A673 (cell line): ENCODE measurements around the gene RPL32. TPM values are rescaled to one million over a fixed set of nuclear protein-coding genes. Genes with fewer than 3 reads are reported as not detected.

Experiments used
- BruUV-seq: library from RNA; stranded (reverse); fragments of 400-500 nt; replicated peaks from 2 replicates; lab custom pipeline; 2021; lab: Mats Ljungman, UMichigan
- CTCF ChIA-PET: fragments of 300-600 bp; sonication (Branson Sonifier 250); formaldehyde crosslinking; loops from one replicate; lab custom pipeline; 2022; ENCODE audit warnings: antibody characterized with exemption; lab: Charles Lee
- POLR2A ChIA-PET: fragments of 300-600 bp; sonication (Branson Sonifier 250); formaldehyde crosslinking; loops from one replicate; lab custom pipeline; 2022; ENCODE audit warnings: antibody characterized with exemption; ENCODE audit not compliant: low non-redundant PET; lab: Charles Lee
- DNase-seq: peaks from one replicate; pipeline ENCODE4 v3.0.0-alpha.2; 2015; ENCODE audit warnings: low spot score
- H3K27ac ChIP-seq: fragments of 200-600 bp; sonication (generic); 2 replicates; pipeline ENCODE4 v1.5.1; 2016; ENCODE audit warnings: mixed run types, low read depth, mild to moderate bottlenecking, mixed read lengths, antibody characterized with exemption, low read length; ENCODE audit not compliant: poor library complexity, severe bottlenecking
- H3K27me3 ChIP-seq: fragments of 200-600 bp; sonication (generic); replicated peaks from 2 replicates; pipeline ENCODE4 v1.6.1; 2017; ENCODE audit warnings: mixed run types, low read depth, mild to moderate bottlenecking, mixed read lengths, antibody characterized with exemption, low read length; ENCODE audit not compliant: insufficient read depth, poor library complexity
- H3K36me3 ChIP-seq: fragments of 200-600 bp; sonication (generic); 2 replicates; pipeline ENCODE4 v1.6.1; 2016; ENCODE audit warnings: mixed run types, mild to moderate bottlenecking, mixed read lengths, antibody characterized with exemption, low read length; ENCODE audit not compliant: insufficient read depth, poor library complexity, severe bottlenecking
- H3K4me1 ChIP-seq: fragments of 200-600 bp; sonication (generic); 2 replicates; pipeline ENCODE4 v1.6.1; 2017; ENCODE audit warnings: mixed run types, mild to moderate bottlenecking, mixed read lengths, antibody characterized with exemption, low read length; ENCODE audit not compliant: insufficient read depth, poor library complexity, severe bottlenecking
- H3K4me3 ChIP-seq: fragments of 200-600 bp; sonication (generic); 2 replicates; pipeline ENCODE4 v1.5.1; 2016; ENCODE audit warnings: low read depth, mixed run types, mild to moderate bottlenecking, mixed read lengths, low read length; ENCODE audit not compliant: poor library complexity, severe bottlenecking
- H3K9me3 ChIP-seq: fragments of 200-600 bp; sonication (generic); 2 replicates; pipeline ENCODE4 v1.6.1; 2016; ENCODE audit warnings: mixed run types, low read depth, mild to moderate bottlenecking, mixed read lengths, antibody characterized with exemption, low read length; ENCODE audit not compliant: poor library complexity, severe bottlenecking
- EZH2 ChIP-seq: fragments of 200-600 bp; sonication (generic); IDR thresholded peaks from 2 replicates; pipeline ENCODE4 v1.6.1; 2017; ENCODE audit warnings: borderline replicate concordance, low read depth, mild to moderate bottlenecking, mixed read lengths, antibody characterized with exemption, low read length; ENCODE audit not compliant: poor library complexity, severe bottlenecking
- intact Hi-C: fragments of 100-400 bp; cut with micrococcal nuclease; formaldehyde crosslinking; loops from one replicate; pipeline ENCODE4 v1.10.0; 2022; ENCODE audit not compliant: unreplicated experiment
- total RNA-seq: library from RNA; stranded (reverse); gene quantifications from 2 replicates; pipeline ENCODE4 v1.2.3, GENCODE V29; 2021
- TF ChIP-seq, protein P1 (sequence below): fragments of 300-800, 200-600 bp; sonication (generic); conservative IDR thresholded peaks from 2 replicates; pipeline ENCODE4 v1.5.1; 2017; ENCODE audit warnings: low read depth, mild to moderate bottlenecking, antibody characterized with exemption, low read length, moderate library complexity, mixed read lengths

The RPL32 gene
- total RNA-seq, 1 experiment from 2014 or later, result 1,684 TPM

DNA sequence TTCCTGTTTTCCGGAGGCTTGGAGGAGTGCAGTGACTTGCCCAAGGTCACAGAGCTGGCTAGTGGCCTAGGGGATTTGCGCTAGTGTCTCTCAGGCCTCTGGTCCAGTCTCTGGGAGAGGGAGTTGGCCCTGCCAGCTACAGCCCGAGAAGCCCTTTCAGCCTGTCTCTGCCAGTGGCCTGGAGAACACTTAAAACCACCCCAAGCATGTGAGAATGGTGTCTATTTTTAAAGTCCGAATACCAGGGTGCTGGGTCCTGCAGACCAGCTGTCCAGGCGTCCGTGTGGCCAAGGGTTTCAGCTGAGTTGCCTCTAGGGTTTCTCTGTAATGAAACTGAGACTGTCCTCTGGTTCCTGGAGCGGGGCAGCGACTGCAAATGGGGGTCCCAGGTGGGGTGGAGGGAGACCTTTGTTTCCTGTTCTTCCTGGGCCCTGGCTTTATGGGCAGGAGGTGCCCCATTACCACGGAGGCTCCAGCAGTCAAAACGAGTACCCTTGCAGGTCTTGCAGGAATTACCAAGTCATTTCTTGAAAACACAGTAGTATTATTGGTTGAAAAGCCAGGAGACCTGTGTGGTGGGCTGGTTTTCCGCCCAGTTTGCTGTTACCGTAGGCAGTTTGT is 42.7 kb downstream of the RPL32 start:
- ChIA-PET POLR2A (no interaction called here), CTCF (interaction anchor here (0.6 kb wide), 1 partner anchor 12 kb away, joined by 3 read pairs; no protein-coding TSS in a partner anchor)
- H3K27ac ChIP-seq, result no peak overlapping the region
- H3K4me3 ChIP-seq, result no peak overlapping the region
- intact Hi-C loops, result no loop called here
- DNase-seq, result no peak
- no TSS peak for BruUV-seq
- TF ChIP-seq, protein P1, sequence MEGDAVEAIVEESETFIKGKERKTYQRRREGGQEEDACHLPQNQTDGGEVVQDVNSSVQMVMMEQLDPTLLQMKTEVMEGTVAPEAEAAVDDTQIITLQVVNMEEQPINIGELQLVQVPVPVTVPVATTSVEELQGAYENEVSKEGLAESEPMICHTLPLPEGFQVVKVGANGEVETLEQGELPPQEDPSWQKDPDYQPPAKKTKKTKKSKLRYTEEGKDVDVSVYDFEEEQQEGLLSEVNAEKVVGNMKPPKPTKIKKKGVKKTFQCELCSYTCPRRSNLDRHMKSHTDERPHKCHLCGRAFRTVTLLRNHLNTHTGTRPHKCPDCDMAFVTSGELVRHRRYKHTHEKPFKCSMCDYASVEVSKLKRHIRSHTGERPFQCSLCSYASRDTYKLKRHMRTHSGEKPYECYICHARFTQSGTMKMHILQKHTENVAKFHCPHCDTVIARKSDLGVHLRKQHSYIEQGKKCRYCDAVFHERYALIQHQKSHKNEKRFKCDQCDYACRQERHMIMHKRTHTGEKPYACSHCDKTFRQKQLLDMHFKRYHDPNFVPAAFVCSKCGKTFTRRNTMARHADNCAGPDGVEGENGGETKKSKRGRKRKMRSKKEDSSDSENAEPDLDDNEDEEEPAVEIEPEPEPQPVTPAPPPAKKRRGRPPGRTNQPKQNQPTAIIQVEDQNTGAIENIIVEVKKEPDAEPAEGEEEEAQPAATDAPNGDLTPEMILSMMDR, result no peak
- no peak for TF ChIP-seq EZH2
- H3K4me1 ChIP-seq, result peaks cover 3% of the 10 kb centered on the region
- no peaks in the 10 kb centered on the region for H3K9me3 ChIP-seq
- no peaks in the 10 kb centered on the region for H3K27me3 ChIP-seq
- no peaks in the 10 kb centered on the region for H3K36me3 ChIP-seq

DNA sequence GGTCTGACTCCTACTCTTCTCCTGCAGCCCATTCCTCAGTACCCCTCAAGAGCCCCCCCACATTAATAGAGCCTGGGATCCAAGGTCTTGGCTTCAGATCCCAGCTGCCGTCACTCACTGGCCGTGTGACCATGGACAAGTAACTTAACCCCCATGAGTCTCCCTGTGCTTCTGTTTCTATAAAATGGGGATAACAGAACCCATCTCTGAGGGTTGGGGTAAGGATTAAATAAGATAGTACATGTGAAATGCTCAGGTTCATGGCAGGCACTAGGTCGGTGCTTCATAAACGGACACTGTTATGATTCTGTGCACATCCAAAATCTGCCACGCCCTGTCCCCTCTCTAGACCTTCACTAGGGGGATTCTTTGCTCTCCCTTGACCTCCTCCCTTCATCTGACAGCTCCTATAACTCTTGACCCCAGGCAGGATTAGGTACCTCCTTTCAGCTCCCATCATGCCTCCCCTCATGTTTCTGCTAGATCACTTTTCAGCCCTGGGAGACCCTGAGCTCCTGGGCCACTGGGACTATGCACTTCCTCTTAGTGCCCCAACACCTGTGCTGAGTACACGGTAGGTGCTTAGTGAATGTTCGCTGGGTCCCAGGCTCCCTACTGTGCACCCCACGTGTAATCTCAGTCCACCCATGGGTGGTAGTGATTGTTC is 43.3 kb downstream of the RPL32 start:
- no peak for TF ChIP-seq EZH2
- TF ChIP-seq, protein P1, result no peak
- BruUV-seq, result no TSS peak
- intact Hi-C loops, result no loop called here
- POLR2A ChIA-PET, result no interaction called here
- no peak for DNase-seq
- Histone ChIP-seq H3K27me3 (no peaks in the 10 kb centered on the region), H3K4me1 (peaks cover 3% of the 10 kb centered on the region), H3K36me3 (no peaks in the 10 kb centered on the region), H3K4me3 (no peak overlapping the region), H3K27ac (no peak overlapping the region), H3K9me3 (no peaks in the 10 kb centered on the region)
- CTCF ChIA-PET, result interaction anchor here (0.7 kb wide), 1 partner anchor 25 kb away, joined by 5 read pairs; no protein-coding TSS in a partner anchor

DNA sequence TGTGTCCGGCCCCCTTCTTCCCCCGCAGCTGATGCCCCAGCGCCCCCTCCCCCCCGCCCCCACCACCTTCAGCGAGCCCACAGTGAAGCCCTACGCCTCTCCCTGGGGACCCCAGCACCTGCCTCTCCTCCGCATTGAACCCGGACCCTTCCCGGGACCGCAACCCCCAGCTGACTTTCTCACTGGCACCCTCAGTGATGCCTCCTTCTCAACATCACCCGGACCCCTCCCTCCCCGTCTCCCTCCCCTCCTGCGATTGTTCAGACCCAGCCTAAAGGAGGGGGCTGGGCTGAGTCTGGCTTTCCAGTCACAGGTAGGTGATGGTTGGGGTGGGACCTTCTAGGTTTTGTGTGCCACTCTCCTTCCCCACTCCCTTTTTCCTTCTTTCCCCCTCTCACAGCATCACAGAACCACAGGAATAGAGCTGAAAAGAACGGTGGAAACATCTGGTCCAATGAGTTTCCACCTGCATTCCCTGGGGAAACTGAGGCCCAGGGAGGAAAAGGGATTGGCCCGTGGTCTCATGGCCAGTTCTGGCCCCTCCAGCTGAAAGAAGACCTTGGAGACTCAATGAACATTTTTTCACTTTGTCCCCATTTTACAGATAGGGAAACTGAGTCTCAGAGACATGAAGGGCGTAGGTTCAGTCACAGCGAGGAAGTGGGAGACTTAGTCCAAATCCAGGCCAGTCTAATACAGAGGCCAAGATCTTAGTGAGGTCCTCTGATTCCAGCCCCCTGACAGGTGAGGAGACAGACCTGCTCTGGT is 44.1 kb downstream of the RPL32 start:
- BruUV-seq, result no TSS peak
- POLR2A ChIA-PET, result interaction anchor here (0.6 kb wide), 1 partner anchor 13 kb away, joined by 3 read pairs; no protein-coding TSS in a partner anchor
- no peaks in the 10 kb centered on the region for H3K36me3 ChIP-seq

More for the DNA sequence above, 44.1 kb downstream of the RPL32 start:
- no peak overlapping the region for H3K27ac ChIP-seq
- peaks cover 3% of the 10 kb centered on the region for H3K4me1 ChIP-seq
- no peak for DNase-seq
- H3K9me3 ChIP-seq, result no peaks in the 10 kb centered on the region
- H3K27me3 ChIP-seq, result no peaks in the 10 kb centered on the region
- CTCF ChIA-PET, result interaction anchor here (0.7 to 1.6 kb wide), 3 partner anchors 10 to 26 kb away, joined by 3 to 6 read pairs (median 5); no protein-coding TSS in a partner anchor
- intact Hi-C loops, result no loop called here
- TF ChIP-seq, protein P1, result no peak
- no peak for TF ChIP-seq EZH2
- peak overlapping the region; percentile 55 for H3K4me3 ChIP-seq
